SJSA1 (cell line): Measurements from ENCODE around the gene COL23A1. TPM values are rescaled to one million over a fixed set of nuclear protein-coding genes. Genes with fewer than 3 reads are reported as not detected.

Experiments used
- total RNA-seq: library from RNA; depleted of rRNA; stranded (reverse); fragments of >200 nt; shearing (Covaris generic); gene quantifications from 2 replicates; pipeline ENCODE4 v1.2.3, GENCODE V29; 2014; rRNA removed

The COL23A1 gene
- total RNA-seq, 1 experiment from 2014 or later: not detected

Other genes starting within 250 kb of the COL23A1 start
- gene CLK4, start 36.7 kb upstream of the COL23A1 start, total RNA-seq: 13.0 and 19.3 TPM in 2 replicates
- 5.8 and 8.9 TPM in 2 replicates for gene ZNF354A, start 140.3 kb upstream of the COL23A1 start, total RNA-seq